Endothelial cell of umbilical vein (primary cell): ENCODE data around the gene PCDH9. TPM values are rescaled to one million over a fixed set of nuclear protein-coding genes. Genes with fewer than 3 reads are reported as not detected.

Experiments
- BruUV-seq: library from RNA; stranded (reverse); fragments of 400-500 nt; replicated peaks from 2 replicates; lab custom pipeline; 2021; lab: Mats Ljungman, UMichigan
- CTCF ChIA-PET: fragments of 300-600, 350-600 bp; sonication (Branson Sonifier 250); formaldehyde crosslinking; loops from one replicate; lab custom pipeline; 2021; ENCODE audit warnings: antibody characterized with exemption, inconsistent platforms; lab: Charles Lee
- POLR2A ChIA-PET: fragments of 300-600, 350-600 bp; sonication (Branson Sonifier 250); formaldehyde crosslinking; loops from one replicate; lab custom pipeline; 2021; ENCODE audit warnings: antibody characterized with exemption, inconsistent platforms; lab: Charles Lee
- DNase-seq: peaks from one replicate; pipeline ENCODE4 v3.0.0-alpha.2; 2011; ENCODE audit warnings: low read depth, low spot score
- FAIRE-seq: peaks from 2 replicates; lab custom pipeline; 2011; peaks lifted over from hg19 to GRCh38; lab: Jason Lieb, UNC
- H2AFZ ChIP-seq: 2 replicates; pipeline ENCODE4 v1.6.0; 2012; ENCODE audit warnings: low read depth, low read length, control low read depth, inconsistent platforms
- H3K27ac ChIP-seq: 2 replicates; pipeline ENCODE4 v1.5.1; 2011; ENCODE audit warnings: low read depth, mild to moderate bottlenecking, control low read depth, low read length, moderate library complexity; ENCODE audit not compliant: insufficient read depth
- H3K27me3 ChIP-seq, 2 experiments: 2 replicates each; pipeline versions ENCODE4 v1.6.0 to v1.6.1; 2011; ENCODE audit warnings: low read length in 2 of 2, mixed read lengths in 1 of 2; ENCODE audit not compliant: control insufficient read depth in 2 of 2, insufficient read depth in 2 of 2
- H3K36me3 ChIP-seq, 2 experiments: 2 replicates in 1 of 2; 3 replicates in 1 of 2; pipeline ENCODE4 v1.5.1; 2011; ENCODE audit warnings: low read length in 2 of 2, mild to moderate bottlenecking in 1 of 2, moderate library complexity in 1 of 2; ENCODE audit not compliant: control insufficient read depth in 2 of 2, insufficient read depth in 2 of 2; ENCODE audit errors: extremely low read depth in 1 of 2
- H3K4me1 ChIP-seq: 3 replicates; pipeline ENCODE4 v1.5.1; 2011; ENCODE audit warnings: mild to moderate bottlenecking, low read length; ENCODE audit not compliant: control insufficient read depth, insufficient read depth; ENCODE audit errors: extremely low read depth
- H3K4me2 ChIP-seq: 2 replicates; pipeline ENCODE4 v1.6.1; 2011; ENCODE audit warnings: low read length, control low read depth, mixed read lengths; ENCODE audit not compliant: insufficient read depth
- H3K4me3 ChIP-seq, 3 experiments: fragments of 200-600 bp in 1 of 3; sonication (generic), shearing (Covaris generic) in 1 of 3; replicated peaks in 1 of 3; 2 replicates each; pipeline ENCODE4 v1.5.1; 2011 to 2016; ENCODE audit warnings: control low read depth in 3 of 3, low read length in 3 of 3, mild to moderate bottlenecking in 2 of 3, inconsistent platforms in 1 of 3, low read depth in 1 of 3, moderate library complexity in 1 of 3; ENCODE audit not compliant: insufficient read depth in 1 of 3
- H3K79me2 ChIP-seq: 2 replicates; pipeline ENCODE4 v1.6.0; 2012; ENCODE audit warnings: low read length, inconsistent platforms; ENCODE audit not compliant: control insufficient read depth, insufficient read depth
- H3K9ac ChIP-seq: replicated peaks from 2 replicates; pipeline ENCODE3; 2011; ENCODE audit warnings: low read length, control low read depth; ENCODE audit not compliant: insufficient read depth; ENCODE audit errors: extremely low read depth
- H3K9me1 ChIP-seq: replicated peaks from 3 replicates; pipeline ENCODE4 v1.6.0; 2011; ENCODE audit warnings: mild to moderate bottlenecking, low read length; ENCODE audit not compliant: control insufficient read depth, insufficient read depth; ENCODE audit errors: extremely low read depth
- H3K9me3 ChIP-seq: replicated peaks from 2 replicates; pipeline ENCODE4 v1.5.1; 2012; ENCODE audit warnings: low read length, inconsistent platforms; ENCODE audit not compliant: control insufficient read depth, insufficient read depth
- H4K20me1 ChIP-seq: replicated peaks from 2 replicates; pipeline ENCODE3; 2011; ENCODE audit warnings: mild to moderate bottlenecking, low read length; ENCODE audit not compliant: control insufficient read depth, insufficient read depth; ENCODE audit errors: extremely low read depth
- EZH2 ChIP-seq: IDR thresholded peaks from 2 replicates; pipeline ENCODE4 v1.6.1; 2012; ENCODE audit warnings: borderline replicate concordance, low read depth, mild to moderate bottlenecking, moderate library complexity, low read length, inconsistent platforms; ENCODE audit not compliant: severe bottlenecking
- FOS ChIP-seq: IDR thresholded peaks from 2 replicates; pipeline ENCODE4 v1.6.1; 2011; ENCODE audit warnings: mild to moderate bottlenecking, low read length, moderate library complexity, borderline replicate concordance; ENCODE audit not compliant: insufficient read depth
- JUN ChIP-seq: IDR thresholded peaks from 2 replicates; pipeline ENCODE4 v1.6.1; 2011; ENCODE audit warnings: borderline replicate concordance, low read depth; ENCODE audit not compliant: insufficient read length, insufficient read depth
- MAX ChIP-seq: IDR thresholded peaks from 2 replicates; pipeline ENCODE4 v1.6.1; 2011; ENCODE audit not compliant: insufficient read depth, insufficient read length
- POLR2A ChIP-seq: IDR thresholded peaks from 2 replicates; pipeline ENCODE4 v1.6.1; 2012; ENCODE audit warnings: low read depth, mild to moderate bottlenecking, control low read depth, low read length
- dilution Hi-C: fragments of 300-500 bp; cut with MboI; formaldehyde crosslinking; loops from one replicate; pipeline ENCODE4 v1.15.0; 2019; ENCODE audit warnings: low sequenced_read_pairs; ENCODE audit not compliant: extremely low pct_ligation_motif_present
- intact Hi-C: fragments of 100-400 bp; cut with micrococcal nuclease; formaldehyde crosslinking; loops from one replicate; pipeline ENCODE4 v1.10.0; 2022
- polyA plus RNA-seq, 4 experiments: library from polyadenylated mRNA; depleted of rRNA in 3 of 4; stranded (reverse) in 3 of 4; unstranded in 1 of 4; fragments of >200 nt; gene quantifications; 2 replicates each; pipeline versions ENCODE4 v1.2.1 to v1.2.3, GENCODE V29; 2011 to 2012; ENCODE audit warnings: missing spikeins in 1 of 4
- total RNA-seq: library from RNA; stranded (reverse); gene quantifications from 2 replicates; pipeline ENCODE4 v1.2.3, GENCODE V29; 2021

Gene PCDH9
- total and polyA plus RNA-seq, 2 donors (not counting 3 experiments of a cell fraction or from before 2014, with no cell fraction given), result 1.1 to 5.2 TPM

GRCh38 chr13:66405908-66406802 lies 824.0 kb downstream of the PCDH9 start:
- H3K4me3 ChIP-seq, result no peak overlapping the region
- dilution Hi-C loops (no loop called here), intact Hi-C loops (no loop called here)
- no peak overlapping the region for H3K4me2 ChIP-seq
- H3K36me3 ChIP-seq, result no peaks in the 10 kb centered on the region
- no peaks in the 10 kb centered on the region for H3K27me3 ChIP-seq
- H3K9me1 ChIP-seq, result no peaks in the 10 kb centered on the region
- BruUV-seq, result no TSS peak
- H4K20me1 ChIP-seq, result no peaks in the 10 kb centered on the region
- no peak for FAIRE-seq
- no peak overlapping the region for H2AFZ ChIP-seq
- no peaks in the 10 kb centered on the region for H3K4me1 ChIP-seq
- no peak overlapping the region for H3K27ac ChIP-seq
- no peaks in the 10 kb centered on the region for H3K79me2 ChIP-seq
- TF ChIP-seq EZH2, result no peak
- TF ChIP-seq POLR2A, result no peak
- TF ChIP-seq JUN, result no peak
- no peak for TF ChIP-seq FOS
- H3K9ac ChIP-seq, result no peak overlapping the region
- H3K9me3 ChIP-seq, result no peaks in the 10 kb centered on the region
- DNase-seq, result no peak
- POLR2A ChIA-PET, result no interaction called here
- CTCF ChIA-PET, result no interaction called here

- H3K4me3 ChIP-seq, result no peak overlapping the region
- no peak overlapping the region for H3K27ac ChIP-seq
- no peaks in the 10 kb centered on the region for H3K79me2 ChIP-seq
- no peak overlapping the region for H3K9ac ChIP-seq
- no peaks in the 10 kb centered on the region for H4K20me1 ChIP-seq
- dilution Hi-C loops, result no loop called here
- H3K9me1 ChIP-seq, result no peaks in the 10 kb centered on the region
- POLR2A ChIA-PET, result no interaction called here
- no peak overlapping the region for H2AFZ ChIP-seq
- no peaks in the 10 kb centered on the region for H3K27me3 ChIP-seq
- BruUV-seq, result no TSS peak
- no peak for DNase-seq
- no peak overlapping the region for H3K4me2 ChIP-seq
- H3K4me1 ChIP-seq, result no peaks in the 10 kb centered on the region
- CTCF ChIA-PET, result no interaction called here
- FAIRE-seq, result no peak
- H3K9me3 ChIP-seq, result no peaks in the 10 kb centered on the region
- TF ChIP-seq MAX, result no peak
- H3K36me3 ChIP-seq, result no peaks in the 10 kb centered on the region
- intact Hi-C loops, result no loop called here
Observed at GRCh38 chr13:66402546-66402945, 827.6 kb downstream of the PCDH9 start.
